Stimulated activated CD4-positive, alpha-beta T cell treated with anti-CD3 and anti-CD28 coated beads, Interleukin-12 subunit alpha, Interleukin-12 subunit beta, amount 100 ng/mL, for 4 hours (primary cell): ENCODE data around the gene KLRF1.
"Not testable (repeated sequence)": the region's sequence is repeated elsewhere in the genome, so short reads cannot be mapped to it uniquely, and the experiment has no call there.

Source experiments
- DNase-seq: peaks from one replicate; pipeline ENCODE4 v3.0.0-alpha.2; 2020

KLRF1 gene

DNA sequence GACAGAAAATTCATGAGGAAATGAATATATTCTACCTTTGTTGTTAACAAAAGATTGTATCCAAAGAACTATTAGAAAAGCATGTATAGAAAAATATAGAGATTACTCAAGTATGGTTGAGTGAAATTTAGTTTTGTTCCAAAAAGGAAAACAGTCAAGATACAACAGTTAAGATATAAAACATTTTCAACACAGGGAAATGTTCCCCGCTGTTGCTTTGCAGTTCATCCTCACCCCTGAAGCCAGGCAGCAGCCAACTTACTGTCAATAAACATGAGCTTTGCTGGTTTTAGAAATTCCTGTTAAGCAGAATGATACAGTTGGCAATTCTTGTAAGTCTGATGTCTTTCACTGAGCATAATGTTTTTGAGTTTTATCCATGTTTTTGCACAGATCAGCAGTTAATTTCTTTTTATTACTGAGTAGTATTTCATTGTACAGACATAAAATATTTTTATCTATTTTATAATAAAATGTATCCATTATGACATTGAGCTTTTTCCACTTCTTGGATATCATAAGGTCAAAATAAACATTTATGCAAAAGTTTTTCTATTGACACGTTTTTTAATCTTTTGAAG is 43.1 kb downstream of the KLRF1 start:
- DNase-seq: no peak

DNA sequence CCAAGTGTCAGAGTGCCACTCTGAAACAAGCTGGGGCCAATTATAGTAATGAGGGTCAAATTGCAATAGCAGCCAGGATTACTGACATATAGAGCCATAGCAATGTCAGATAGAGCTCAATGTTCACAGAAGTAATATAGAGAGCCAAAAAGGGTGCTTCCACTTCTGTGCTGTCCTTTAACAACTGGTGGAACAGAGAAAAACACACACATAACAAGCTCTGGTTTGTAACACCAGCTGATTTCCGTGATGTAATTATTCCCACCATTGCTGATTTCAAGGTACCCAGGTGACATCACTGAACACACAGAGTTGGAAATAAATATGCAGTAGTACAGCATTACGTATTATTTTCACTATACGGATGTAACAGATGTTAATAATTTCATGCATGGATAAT is 44.9 kb downstream of the KLRF1 start:
- DNase-seq: no peak

DNA sequence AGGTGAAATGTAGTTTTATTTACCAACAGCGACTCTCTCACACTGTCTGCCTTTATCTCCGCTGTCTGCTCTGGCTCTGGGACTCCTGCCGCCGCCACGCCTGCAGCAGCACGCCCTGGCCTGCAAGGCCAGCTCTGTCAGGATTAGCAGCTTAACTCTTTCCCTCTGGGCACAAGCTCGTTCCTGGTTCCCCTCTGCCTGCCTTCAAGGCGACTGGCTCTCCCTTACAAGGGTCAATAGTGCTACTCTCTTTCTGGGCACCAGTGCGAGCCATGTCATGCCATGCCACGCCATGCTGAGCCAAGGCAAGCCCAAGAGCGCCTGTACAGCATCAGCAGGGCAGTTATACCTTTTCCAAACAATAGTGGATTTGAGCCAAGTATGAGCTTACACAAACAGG is 45.5 kb downstream of the KLRF1 start:
- no peak for DNase-seq

DNA sequence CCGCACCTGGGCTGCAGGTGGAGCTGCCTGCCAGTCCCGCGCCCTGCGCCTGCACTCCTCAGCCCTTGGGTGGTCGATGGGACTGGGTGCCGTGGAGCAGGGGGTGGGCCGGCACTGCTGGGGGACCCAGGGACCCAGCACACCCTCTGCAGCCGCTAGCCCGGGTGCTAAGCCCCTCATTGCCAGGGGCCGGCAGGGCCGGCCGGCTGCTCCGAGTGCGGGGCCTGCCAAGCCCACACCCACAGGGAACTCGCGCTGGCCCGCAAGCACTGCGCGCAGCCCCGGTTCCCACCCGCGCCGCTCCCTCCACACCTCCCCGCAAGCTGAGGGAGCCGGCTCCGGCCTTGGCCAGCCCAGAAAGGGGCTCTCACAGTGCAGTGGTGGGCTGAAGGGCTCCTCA is 48.8 kb downstream of the KLRF1 start:
- not testable (repeated sequence) for DNase-seq

DNA sequence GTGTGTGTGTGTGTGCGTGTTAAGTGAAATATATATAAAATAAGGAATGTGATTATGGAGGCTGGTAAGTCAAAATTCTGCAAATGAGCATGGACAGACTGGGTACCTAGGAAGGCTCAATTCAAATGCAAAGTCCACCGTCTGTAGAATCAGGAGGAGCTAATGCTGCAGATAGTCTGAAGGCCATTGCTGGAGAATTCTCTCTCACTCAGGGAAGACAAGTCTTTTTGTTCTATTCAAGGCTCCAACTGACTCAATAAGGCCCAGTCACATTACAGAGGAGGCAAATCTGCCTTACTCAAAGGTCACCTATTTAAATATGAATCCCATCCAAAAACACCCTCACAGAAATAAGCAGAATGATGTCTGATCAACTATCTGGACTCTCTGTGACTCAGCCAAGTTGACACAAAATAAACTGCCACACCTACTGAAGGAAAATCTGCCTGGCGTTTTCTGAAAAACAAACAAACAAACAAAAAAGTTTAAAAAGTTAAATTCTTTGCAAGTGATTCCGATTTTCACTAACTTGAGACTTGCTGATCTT is 53.3 kb downstream of the KLRF1 start:
- no peak for DNase-seq

DNA sequence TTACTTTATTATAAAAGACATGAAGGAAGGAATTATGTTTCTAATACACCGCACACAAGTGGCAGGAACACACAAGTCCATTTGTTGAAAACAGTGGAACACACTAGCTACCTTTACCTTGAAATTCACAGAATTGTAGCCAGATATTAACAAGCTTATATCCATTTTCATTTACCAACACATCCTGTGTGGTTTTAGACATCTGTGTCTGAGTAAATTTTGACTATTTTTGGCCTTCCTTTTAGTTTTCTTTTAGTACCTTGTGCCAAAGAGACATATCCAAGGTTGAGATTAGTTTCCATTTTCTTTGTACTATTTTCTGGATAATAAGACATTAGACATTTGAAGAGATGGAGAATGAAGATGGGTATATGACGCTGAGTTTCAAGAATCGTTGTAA is 54.0 kb downstream of the KLRF1 start, which contains the start of gene KLRF2:
TSS of gene KLRF2 (plus strand) at position 244 of the 400 bp plus-strand sequence. CDS start at position 351, 107 bp downstream.
- DNase-seq: no peak

DNA sequence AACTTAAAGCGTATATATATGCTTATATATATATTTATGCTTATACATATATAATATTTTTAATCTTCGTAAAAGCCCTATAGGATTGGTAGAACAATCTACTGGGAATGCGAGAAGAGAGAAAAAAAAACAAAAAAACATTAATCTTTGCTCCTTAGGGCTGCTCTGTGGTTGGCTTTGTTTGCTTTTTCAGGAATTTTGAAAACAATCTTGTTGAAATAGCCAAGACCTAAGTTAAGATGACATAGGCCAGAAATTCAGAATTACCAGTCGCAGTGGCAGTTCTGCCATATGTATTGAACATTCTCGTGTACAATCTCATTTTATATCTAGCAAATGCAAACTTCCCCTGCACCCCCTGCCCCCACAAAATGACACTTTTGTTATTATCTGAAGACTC is 54.7 kb downstream of the KLRF1 start:
- no peak for DNase-seq

DNA sequence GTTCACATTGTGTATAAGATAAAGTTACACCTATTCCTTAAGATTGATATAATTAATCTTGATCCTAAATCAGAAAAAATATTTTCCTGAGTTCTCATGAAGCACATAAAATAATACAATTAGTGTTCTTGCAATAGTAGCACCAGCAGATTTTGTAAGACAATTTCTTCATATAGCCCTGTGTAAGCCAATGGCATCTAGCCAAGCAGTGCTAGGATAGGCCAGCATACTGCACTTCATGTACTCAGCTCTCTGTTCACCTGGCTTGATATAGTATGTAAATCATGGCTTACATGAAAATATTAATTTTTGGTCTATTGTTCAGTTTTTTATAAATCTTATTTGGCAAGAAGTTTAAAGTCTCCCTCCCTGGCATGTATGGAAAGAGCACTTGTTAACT is 55.9 kb downstream of the KLRF1 start:
- DNase-seq: no peak

DNA sequence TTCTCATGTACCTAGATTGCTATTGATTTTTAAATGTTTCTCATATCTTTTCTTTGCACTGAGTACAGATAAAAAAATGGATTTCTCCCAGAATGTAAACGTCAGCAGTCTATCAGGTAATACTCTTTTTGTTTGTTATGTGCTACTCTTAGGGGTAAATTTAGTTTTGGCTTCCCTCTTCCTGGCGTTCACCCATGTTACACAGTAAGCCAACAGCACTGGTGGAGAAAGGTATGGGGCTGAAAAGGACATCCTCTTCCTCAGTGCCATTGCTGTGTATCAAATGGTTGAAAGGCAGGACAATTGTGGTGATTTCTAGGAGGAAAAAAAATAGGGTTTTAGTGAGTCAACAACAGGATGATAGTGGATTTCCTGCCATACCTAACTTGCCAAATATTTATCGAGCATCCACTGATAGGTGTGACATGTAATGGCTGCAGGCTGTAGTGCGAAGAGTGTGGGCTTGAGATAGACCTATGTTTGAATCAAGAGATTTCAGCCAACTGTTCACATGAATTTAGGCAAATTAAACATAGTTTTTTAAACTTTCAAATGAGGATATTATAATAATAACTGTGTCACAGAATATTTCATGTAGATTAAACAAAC is 61.5 kb downstream of the KLRF1 start:
- DNase-seq: no peak
